Endothelial cell of umbilical vein (primary cell): ENCODE results near the gene AGO1. TPM values are rescaled to one million over a fixed set of nuclear protein-coding genes. Genes with fewer than 3 reads are reported as not detected.
"Not testable (repeated sequence)": the region's sequence is repeated elsewhere in the genome, so short reads cannot be mapped to it uniquely, and the experiment has no call there.

Source experiments
- BruUV-seq: library from RNA; stranded (reverse); fragments of 400-500 nt; replicated peaks from 2 replicates; lab custom pipeline; 2021; lab: Mats Ljungman, UMichigan
- CTCF ChIA-PET: fragments of 300-600, 350-600 bp; sonication (Branson Sonifier 250); formaldehyde crosslinking; loops from one replicate; lab custom pipeline; 2021; ENCODE audit warnings: antibody characterized with exemption, inconsistent platforms; lab: Charles Lee
- POLR2A ChIA-PET: fragments of 300-600, 350-600 bp; sonication (Branson Sonifier 250); formaldehyde crosslinking; loops from one replicate; lab custom pipeline; 2021; ENCODE audit warnings: antibody characterized with exemption, inconsistent platforms; lab: Charles Lee
- DNase-seq: peaks from one replicate; pipeline ENCODE4 v3.0.0-alpha.2; 2011; ENCODE audit warnings: low read depth, low spot score
- FAIRE-seq: peaks from 2 replicates; lab custom pipeline; 2011; peaks lifted over from hg19 to GRCh38; lab: Jason Lieb, UNC
- H2AFZ ChIP-seq: 2 replicates; pipeline ENCODE4 v1.6.0; 2012; ENCODE audit warnings: low read depth, low read length, control low read depth, inconsistent platforms
- H3K27ac ChIP-seq: 2 replicates; pipeline ENCODE4 v1.5.1; 2011; ENCODE audit warnings: low read depth, mild to moderate bottlenecking, control low read depth, low read length, moderate library complexity; ENCODE audit not compliant: insufficient read depth
- H3K27me3 ChIP-seq, 2 experiments: 2 replicates each; pipeline versions ENCODE4 v1.6.0 to v1.6.1; 2011; ENCODE audit warnings: low read length in 2 of 2, mixed read lengths in 1 of 2; ENCODE audit not compliant: control insufficient read depth in 2 of 2, insufficient read depth in 2 of 2
- H3K36me3 ChIP-seq, 2 experiments: 2 replicates in 1 of 2; 3 replicates in 1 of 2; pipeline ENCODE4 v1.5.1; 2011; ENCODE audit warnings: low read length in 2 of 2, mild to moderate bottlenecking in 1 of 2, moderate library complexity in 1 of 2; ENCODE audit not compliant: control insufficient read depth in 2 of 2, insufficient read depth in 2 of 2; ENCODE audit errors: extremely low read depth in 1 of 2
- H3K4me1 ChIP-seq: 3 replicates; pipeline ENCODE4 v1.5.1; 2011; ENCODE audit warnings: mild to moderate bottlenecking, low read length; ENCODE audit not compliant: control insufficient read depth, insufficient read depth; ENCODE audit errors: extremely low read depth
- H3K4me2 ChIP-seq: 2 replicates; pipeline ENCODE4 v1.6.1; 2011; ENCODE audit warnings: low read length, control low read depth, mixed read lengths; ENCODE audit not compliant: insufficient read depth
- H3K4me3 ChIP-seq, 3 experiments: fragments of 200-600 bp in 1 of 3; sonication (generic), shearing (Covaris generic) in 1 of 3; replicated peaks in 1 of 3; 2 replicates each; pipeline ENCODE4 v1.5.1; 2011 to 2016; ENCODE audit warnings: control low read depth in 3 of 3, low read length in 3 of 3, mild to moderate bottlenecking in 2 of 3, inconsistent platforms in 1 of 3, low read depth in 1 of 3, moderate library complexity in 1 of 3; ENCODE audit not compliant: insufficient read depth in 1 of 3
- H3K79me2 ChIP-seq: 2 replicates; pipeline ENCODE4 v1.6.0; 2012; ENCODE audit warnings: low read length, inconsistent platforms; ENCODE audit not compliant: control insufficient read depth, insufficient read depth
- H3K9ac ChIP-seq: replicated peaks from 2 replicates; pipeline ENCODE3; 2011; ENCODE audit warnings: low read length, control low read depth; ENCODE audit not compliant: insufficient read depth; ENCODE audit errors: extremely low read depth
- H3K9me1 ChIP-seq: replicated peaks from 3 replicates; pipeline ENCODE4 v1.6.0; 2011; ENCODE audit warnings: mild to moderate bottlenecking, low read length; ENCODE audit not compliant: control insufficient read depth, insufficient read depth; ENCODE audit errors: extremely low read depth
- H3K9me3 ChIP-seq: replicated peaks from 2 replicates; pipeline ENCODE4 v1.5.1; 2012; ENCODE audit warnings: low read length, inconsistent platforms; ENCODE audit not compliant: control insufficient read depth, insufficient read depth
- H4K20me1 ChIP-seq: replicated peaks from 2 replicates; pipeline ENCODE3; 2011; ENCODE audit warnings: mild to moderate bottlenecking, low read length; ENCODE audit not compliant: control insufficient read depth, insufficient read depth; ENCODE audit errors: extremely low read depth
- EZH2 ChIP-seq: IDR thresholded peaks from 2 replicates; pipeline ENCODE4 v1.6.1; 2012; ENCODE audit warnings: borderline replicate concordance, low read depth, mild to moderate bottlenecking, moderate library complexity, low read length, inconsistent platforms; ENCODE audit not compliant: severe bottlenecking
- JUN ChIP-seq: IDR thresholded peaks from 2 replicates; pipeline ENCODE4 v1.6.1; 2011; ENCODE audit warnings: borderline replicate concordance, low read depth; ENCODE audit not compliant: insufficient read length, insufficient read depth
- dilution Hi-C: fragments of 300-500 bp; cut with MboI; formaldehyde crosslinking; loops from one replicate; pipeline ENCODE4 v1.15.0; 2019; ENCODE audit warnings: low sequenced_read_pairs; ENCODE audit not compliant: extremely low pct_ligation_motif_present
- intact Hi-C: fragments of 100-400 bp; cut with micrococcal nuclease; formaldehyde crosslinking; loops from one replicate; pipeline ENCODE4 v1.10.0; 2022
- polyA plus RNA-seq, 4 experiments: library from polyadenylated mRNA; depleted of rRNA in 3 of 4; stranded (reverse) in 3 of 4; unstranded in 1 of 4; fragments of >200 nt; gene quantifications; 2 replicates each; pipeline versions ENCODE4 v1.2.1 to v1.2.3, GENCODE V29; 2011 to 2012; ENCODE audit warnings: missing spikeins in 1 of 4
- total RNA-seq: library from RNA; stranded (reverse); gene quantifications from 2 replicates; pipeline ENCODE4 v1.2.3, GENCODE V29; 2021
- TF ChIP-seq, protein P1 (sequence below), 2 donors: IDR thresholded peaks; 1 replicate in 1 of 2; 2 replicates in 1 of 2; pipeline ENCODE4 v1.5.1; 2011; ENCODE audit warnings: low read length in 2 of 2, mild to moderate bottlenecking in 2 of 2, moderate library complexity in 2 of 2, control low read depth in 1 of 2, inconsistent platforms in 1 of 2, low read depth in 1 of 2; ENCODE audit not compliant: insufficient read depth in 1 of 2; ENCODE audit errors: extremely low read depth in 1 of 2

Gene AGO1
- total and polyA plus RNA-seq, 2 donors (not counting 3 experiments of a cell fraction or from before 2014, with no cell fraction given) = 10.8 to 31.0 TPM

GRCh38 chr1:35874115-35874514 lies 8.9 kb upstream of the AGO1 start:
- dilution Hi-C loops, FAIRE-seq, H2AFZ ChIP-seq, H3K9ac ChIP-seq, H3K9me3 ChIP-seq, H3K36me3 ChIP-seq, H3K27ac ChIP-seq, H4K20me1 ChIP-seq, H3K4me1 ChIP-seq, H3K4me2 ChIP-seq, DNase-seq, BruUV-seq, H3K27me3 ChIP-seq, intact Hi-C loops, POLR2A ChIA-PET, H3K4me3 ChIP-seq, H3K9me1 ChIP-seq, H3K79me2 ChIP-seq: not testable (repeated sequence)
- CTCF ChIA-PET = interaction anchor here (2.5 kb wide), 1 partner anchor 9 kb away, joined by 12 read pairs; the partner anchor contains the start of gene AGO1

- Histone ChIP-seq H3K27ac (no peak overlapping the region), H3K4me3 (no peak overlapping the region), H3K36me3 (no peaks in the 10 kb centered on the region), H3K9ac (no peak overlapping the region), H3K9me3 (no peaks in the 10 kb centered on the region), H3K27me3 (peaks cover 0 to 1% of the 10 kb centered on the region in 2 experiments), H3K9me1 (no peaks in the 10 kb centered on the region), H3K4me1 (no peaks in the 10 kb centered on the region), H4K20me1 (no peaks in the 10 kb centered on the region), H3K4me2 (no peak overlapping the region), H3K79me2 (no peaks in the 10 kb centered on the region), H2AFZ (no peak overlapping the region)
- FAIRE-seq = peak; percentile 55
- no TSS peak for BruUV-seq
- DNase-seq = peak; percentile 11
- dilution Hi-C loops = no loop called here
- ChIA-PET CTCF (interaction anchor here (0.9 kb wide), 1 partner anchor 9 kb away, joined by 4 read pairs; no protein-coding TSS in a partner anchor), POLR2A (no interaction called here)
- TF ChIP-seq EZH2 (no peak), JUN (no peak)
- TF ChIP-seq, protein P1, sequence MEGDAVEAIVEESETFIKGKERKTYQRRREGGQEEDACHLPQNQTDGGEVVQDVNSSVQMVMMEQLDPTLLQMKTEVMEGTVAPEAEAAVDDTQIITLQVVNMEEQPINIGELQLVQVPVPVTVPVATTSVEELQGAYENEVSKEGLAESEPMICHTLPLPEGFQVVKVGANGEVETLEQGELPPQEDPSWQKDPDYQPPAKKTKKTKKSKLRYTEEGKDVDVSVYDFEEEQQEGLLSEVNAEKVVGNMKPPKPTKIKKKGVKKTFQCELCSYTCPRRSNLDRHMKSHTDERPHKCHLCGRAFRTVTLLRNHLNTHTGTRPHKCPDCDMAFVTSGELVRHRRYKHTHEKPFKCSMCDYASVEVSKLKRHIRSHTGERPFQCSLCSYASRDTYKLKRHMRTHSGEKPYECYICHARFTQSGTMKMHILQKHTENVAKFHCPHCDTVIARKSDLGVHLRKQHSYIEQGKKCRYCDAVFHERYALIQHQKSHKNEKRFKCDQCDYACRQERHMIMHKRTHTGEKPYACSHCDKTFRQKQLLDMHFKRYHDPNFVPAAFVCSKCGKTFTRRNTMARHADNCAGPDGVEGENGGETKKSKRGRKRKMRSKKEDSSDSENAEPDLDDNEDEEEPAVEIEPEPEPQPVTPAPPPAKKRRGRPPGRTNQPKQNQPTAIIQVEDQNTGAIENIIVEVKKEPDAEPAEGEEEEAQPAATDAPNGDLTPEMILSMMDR (IDR thresholded peaks at IDR 0.05; ENCODE audit: extremely low read depth in 1 of 2, insufficient read depth in 1 of 2, low read depth in 1 of 2, low read length in 2 of 2) = no peak
- intact Hi-C loops = no loop called here
Measured at GRCh38 chr1:35876988-35877387, 6.0 kb upstream of the AGO1 start.
